Measurements from ENCODE around the gene HLA-F. TPM values are rescaled to one million over a fixed set of nuclear protein-coding genes. Genes with fewer than 3 reads are reported as not detected.

The HLA-F gene
- total and polyA plus RNA-seq, 8 donors, result 15.4 to 197 (median 21.1) TPM

- DNase-seq (peak in 2 of 4 donors; percentile 57 to 68), ATAC-seq (peak; percentile 98)
- intact Hi-C loops (cut with DNase I), result loop anchor here in 1 of 2 donors (5.0 kb wide), 1 partner anchor 94 kb away; no protein-coding TSS in a partner anchor
- H3K4me3 ChIP-seq, result no peak overlapping the region
- H3K9me3 ChIP-seq, result no peaks in the 10 kb centered on the region
- H3K27me3 ChIP-seq, result no peaks in the 10 kb centered on the region
- H3K4me1 ChIP-seq, result peaks cover 0 to 2% of the 10 kb centered on the region in 2 donors
- H3K27ac ChIP-seq, result no peak overlapping the region
- no peaks in the 10 kb centered on the region for H3K36me3 ChIP-seq
- TF ChIP-seq CTCF (IDR thresholded peaks at IDR 0.05), result peak; percentile 50 to 63
These were observed 14.7 kb downstream of the HLA-F start for GRCh38 chr6:29737707-29738630.

GRCh38 chr6:29739136-29739881 lies 16.1 kb downstream of the HLA-F start:
- Histone ChIP-seq H3K4me1 (peaks cover 0 to 2% of the 10 kb centered on the region in 2 donors), H3K36me3 (no peaks in the 10 kb centered on the region), H3K9me3 (no peaks in the 10 kb centered on the region), H3K4me3 (no peak overlapping the region), H3K27me3 (no peaks in the 10 kb centered on the region), H3K27ac (no peak overlapping the region)
- DNase-seq, result no peak
- no peak for TF ChIP-seq CTCF (IDR thresholded peaks at IDR 0.05)
- ATAC-seq, result no peak
- intact Hi-C loops (cut with DNase I), result loop anchor here in 1 of 2 donors (5.0 kb wide), 1 partner anchor 93 kb away; no protein-coding TSS in a partner anchor

- Histone ChIP-seq H3K36me3 (no peaks in the 10 kb centered on the region), H3K4me1 (peaks cover 0 to 2% of the 10 kb centered on the region in 2 donors), H3K9me3 (no peaks in the 10 kb centered on the region), H3K27me3 (no peaks in the 10 kb centered on the region), H3K27ac (no peak overlapping the region), H3K4me3 (no peak overlapping the region)
- TF ChIP-seq CTCF (IDR thresholded peaks at IDR 0.05), result no peak
- no peak for DNase-seq
- intact Hi-C loops (cut with DNase I), result loop anchor here in 1 of 2 donors (5.0 kb wide), 1 partner anchor 92 kb away; no protein-coding TSS in a partner anchor
- ATAC-seq, result no peak
These were observed 16.6 kb downstream of the HLA-F start for GRCh38 chr6:29739882-29740261.

- intact Hi-C loops (cut with DNase I), result no loop called here
- Histone ChIP-seq H3K27me3 (no peaks in the 10 kb centered on the region), H3K36me3 (no peaks in the 10 kb centered on the region), H3K27ac (no peak overlapping the region), H3K4me3 (no peak overlapping the region), H3K4me1 (peaks cover 0 to 2% of the 10 kb centered on the region in 2 donors), H3K9me3 (no peaks in the 10 kb centered on the region)
- ATAC-seq (no peak), DNase-seq (no peak)
- no peak for TF ChIP-seq CTCF (IDR thresholded peaks at IDR 0.05)
These were observed 18.4 kb downstream of the HLA-F start for GRCh38 chr6:29741592-29741991.

- H3K9me3 ChIP-seq, result no peaks in the 10 kb centered on the region
- no peak overlapping the region for H3K4me3 ChIP-seq
- no peaks in the 10 kb centered on the region for H3K36me3 ChIP-seq
- no peak overlapping the region for H3K27ac ChIP-seq
- DNase-seq (no peak), ATAC-seq (no peak)
- H3K4me1 ChIP-seq, result peaks cover 0 to 2% of the 10 kb centered on the region in 2 donors
- TF ChIP-seq CTCF (IDR thresholded peaks at IDR 0.05), result no peak
- H3K27me3 ChIP-seq, result no peaks in the 10 kb centered on the region
- intact Hi-C loops (cut with DNase I), result no loop called here
These were observed 18.9 kb downstream of the HLA-F start for GRCh38 chr6:29742127-29742526.
